GM13977 (cell line): ENCODE measurements around the gene CST9L.

ENCODE experiments used
- DNase-seq: peaks from one replicate; pipeline ENCODE4 v3.0.0; 2012; ENCODE audit warnings: low spot score
- CTCF ChIP-seq: IDR thresholded peaks from 2 replicates; pipeline ENCODE4 v1.5.1; 2012; ENCODE audit warnings: mild to moderate bottlenecking, control low read depth; ENCODE audit not compliant: insufficient read depth; ENCODE audit errors: extremely low read depth, missing control alignments
- in situ Hi-C: fragments of 300-500 bp; cut with MboI; formaldehyde crosslinking; loops from one replicate; pipeline ENCODE4 v1.12.0; 2022; ENCODE audit warnings: low sequenced_read_pairs, low pct_unique_long_range_greater_than_20kb, mixed read lengths, inconsistent platforms; ENCODE audit not compliant: unreplicated experiment

Gene CST9L

GRCh38 chr20:23550227-23550626 lies 18.1 kb downstream of the CST9L start:
- no peak for DNase-seq
- in situ Hi-C loops, result no loop called here
- TF ChIP-seq CTCF, result no peak

- no peak for DNase-seq
- no peak for TF ChIP-seq CTCF
- in situ Hi-C loops, result no loop called here
Observed at GRCh38 chr20:23548408-23548807, 19.9 kb downstream of the CST9L start.

GRCh38 chr20:23547613-23548012 lies 20.7 kb downstream of the CST9L start:
- no peak for DNase-seq
- in situ Hi-C loops, result no loop called here
- no peak for TF ChIP-seq CTCF

GRCh38 chr20:23546435-23547144 lies 21.7 kb downstream of the CST9L start:
- TF ChIP-seq CTCF, result no peak
- in situ Hi-C loops, result no loop called here
- no peak for DNase-seq

- no peak for TF ChIP-seq CTCF
- DNase-seq, result no peak
- in situ Hi-C loops, result no loop called here
Observed at GRCh38 chr20:23544133-23544532, 24.2 kb downstream of the CST9L start.

GRCh38 chr20:23542801-23543200 lies 25.5 kb downstream of the CST9L start:
- TF ChIP-seq CTCF, result no peak
- no peak for DNase-seq
- in situ Hi-C loops, result no loop called here

GRCh38 chr20:23541776-23542175 lies 26.5 kb downstream of the CST9L start:
- no peak for DNase-seq
- in situ Hi-C loops, result no loop called here
- no peak for TF ChIP-seq CTCF
